ENCODE data around the gene TP53RK. TPM values are rescaled to one million over a fixed set of nuclear protein-coding genes. Genes with fewer than 3 reads are reported as not detected.

TP53RK gene
- total RNA-seq, 3 donors from 2014 or later, result 14.4 to 29.2 (median 27.1) TPM

- DNase-seq (ENCODE audit: low spot score in 2 of 2), result no peak
- Histone ChIP-seq H3K9me3 (peaks cover 6 to 8% of the 10 kb centered on the region in 2 donors), H3K27me3 (no peaks in the 10 kb centered on the region), H3K36me3 (no peaks in the 10 kb centered on the region), H3K4me1 (no peaks in the 10 kb centered on the region), H3K27ac (no peak overlapping the region), H3K4me3 (no peak overlapping the region)
- no peak for TF ChIP-seq CTCF (IDR thresholded peaks at IDR 0.05)
- no peak for TF ChIP-seq POLR2AphosphoS5 (IDR thresholded peaks at IDR 0.05)
- TF ChIP-seq POLR2A (IDR thresholded peaks at IDR 0.05), result no peak
- intact Hi-C loops (cut with DNase I; ENCODE audit: low total_unique reads), result no loop called here
These were observed 35.2 kb upstream of the TP53RK start for GRCh38 chr20:46724343-46724959.

GRCh38 chr20:46723039-46723438 lies 33.8 kb upstream of the TP53RK start:
- H3K27me3 ChIP-seq, result no peaks in the 10 kb centered on the region
- H3K4me1 ChIP-seq, result no peaks in the 10 kb centered on the region
- DNase-seq (ENCODE audit: low spot score in 2 of 2), result no peak
- no peak for TF ChIP-seq POLR2AphosphoS5 (IDR thresholded peaks at IDR 0.05)
- TF ChIP-seq POLR2A (IDR thresholded peaks at IDR 0.05), result no peak
- no peak for TF ChIP-seq CTCF (IDR thresholded peaks at IDR 0.05)
- no peak overlapping the region for H3K4me3 ChIP-seq
- no peaks in the 10 kb centered on the region for H3K36me3 ChIP-seq
- H3K27ac ChIP-seq, result no peak overlapping the region
- H3K9me3 ChIP-seq, result peaks cover 6 to 8% of the 10 kb centered on the region in 2 donors
- intact Hi-C loops (cut with DNase I; ENCODE audit: low total_unique reads), result no loop called here

GRCh38 chr20:46722450-46722849 lies 33.2 kb upstream of the TP53RK start:
- Histone ChIP-seq H3K4me1 (no peaks in the 10 kb centered on the region), H3K27me3 (no peaks in the 10 kb centered on the region), H3K9me3 (peaks cover 6 to 8% of the 10 kb centered on the region in 2 donors), H3K4me3 (no peak overlapping the region), H3K27ac (no peak overlapping the region), H3K36me3 (no peaks in the 10 kb centered on the region)
- DNase-seq (ENCODE audit: low spot score in 2 of 2), result no peak
- TF ChIP-seq POLR2A (IDR thresholded peaks at IDR 0.05), result no peak
- no peak for TF ChIP-seq CTCF (IDR thresholded peaks at IDR 0.05)
- TF ChIP-seq POLR2AphosphoS5 (IDR thresholded peaks at IDR 0.05), result no peak
- intact Hi-C loops (cut with DNase I; ENCODE audit: low total_unique reads), result no loop called here

DNA sequence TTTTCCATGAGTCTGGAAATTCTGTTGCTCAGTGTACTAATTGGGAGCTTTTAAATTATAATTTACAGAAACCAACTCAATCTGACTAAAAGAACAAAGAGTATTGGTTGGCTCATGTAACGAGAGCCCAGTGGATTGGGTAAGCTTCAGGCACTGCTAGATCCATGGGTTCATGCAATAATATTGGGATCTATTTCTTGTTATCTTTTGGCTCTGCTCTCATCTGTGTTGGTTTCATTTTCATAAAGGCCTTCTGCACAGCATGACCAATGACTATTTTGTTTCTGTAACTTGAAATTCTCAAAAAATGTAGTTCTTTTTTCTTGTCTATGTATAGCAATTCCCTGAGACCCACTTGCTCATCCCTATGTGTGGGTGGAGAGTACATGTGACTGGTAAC lies 32.2 kb upstream of the TP53RK start:
- no peak overlapping the region for H3K27ac ChIP-seq
- TF ChIP-seq POLR2AphosphoS5 (IDR thresholded peaks at IDR 0.05) (no peak), CTCF (IDR thresholded peaks at IDR 0.05) (no peak), POLR2A (IDR thresholded peaks at IDR 0.05) (no peak)

GRCh38 chr20:46720776-46721425 lies 31.7 kb upstream of the TP53RK start:
- Histone ChIP-seq H3K27ac (no peak overlapping the region), H3K27me3 (no peaks in the 10 kb centered on the region), H3K9me3 (peaks cover 6 to 8% of the 10 kb centered on the region in 2 donors), H3K4me3 (no peak overlapping the region), H3K4me1 (no peaks in the 10 kb centered on the region), H3K36me3 (no peaks in the 10 kb centered on the region)
- intact Hi-C loops (cut with DNase I; ENCODE audit: low total_unique reads), result no loop called here
- no peak for TF ChIP-seq POLR2AphosphoS5 (IDR thresholded peaks at IDR 0.05)
- TF ChIP-seq POLR2A (IDR thresholded peaks at IDR 0.05), result no peak
- TF ChIP-seq CTCF (IDR thresholded peaks at IDR 0.05), result no peak
- no peak for DNase-seq (ENCODE audit: low spot score in 2 of 2)

More for the DNA sequence above, 32.2 kb upstream of the TP53RK start:
- DNase-seq (ENCODE audit: low spot score in 2 of 2), result no peak
- no peaks in the 10 kb centered on the region for H3K27me3 ChIP-seq
- intact Hi-C loops (cut with DNase I; ENCODE audit: low total_unique reads), result no loop called here
- H3K4me1 ChIP-seq, result no peaks in the 10 kb centered on the region
- H3K4me3 ChIP-seq, result no peak overlapping the region
- H3K9me3 ChIP-seq, result peaks cover 6 to 8% of the 10 kb centered on the region in 2 donors
- no peaks in the 10 kb centered on the region for H3K36me3 ChIP-seq
